Measurements from ENCODE around the gene SCMH1. TPM values are rescaled to one million over a fixed set of nuclear protein-coding genes. Genes with fewer than 3 reads are reported as not detected.

SCMH1 gene
- total RNA-seq, 1 experiment from 2014 or later = 19.4 TPM

DNA sequence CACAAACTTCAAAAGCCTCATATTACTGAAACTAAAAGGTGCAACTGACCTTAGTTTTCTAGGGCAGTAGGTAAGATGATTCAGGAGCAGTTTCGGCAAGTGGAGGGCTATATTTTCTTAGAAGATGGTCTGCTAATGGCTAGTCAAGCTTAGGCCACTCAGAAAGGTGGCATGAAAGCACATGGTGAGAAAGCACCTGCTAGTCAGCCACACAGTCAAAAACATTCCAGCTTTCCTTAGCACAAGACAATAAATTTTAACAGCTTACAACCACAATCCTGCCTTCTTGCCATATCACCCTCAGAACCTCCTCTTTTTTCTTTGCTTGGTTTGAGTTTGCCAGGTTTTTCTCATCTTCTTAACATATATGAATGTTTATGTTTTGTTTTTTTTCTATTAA is 139.5 kb downstream of the SCMH1 start:
- ChIA-PET POLR2A (no interaction called here), CTCF (interaction anchor here (0.7 kb wide), 1 partner anchor 410 kb away, joined by 3 read pairs; no protein-coding TSS in a partner anchor)
- DNase-seq (ENCODE audit: low spot score) (no peak), ATAC-seq (no peak)
- Mint-ChIP-seq H3K36me3 (no peaks in the 10 kb centered on the region), H3K4me1 (peaks cover 8% of the 10 kb centered on the region), H3K27ac (no peak overlapping the region), H3K9me3 (no peaks in the 10 kb centered on the region), H3K27me3 (ENCODE audit: low read depth) (no peaks in the 10 kb centered on the region), H3K4me3 (no peak overlapping the region)
- TF ChIP-seq NFATC4 (CRISPR knock-in tag; IDR thresholded peaks at IDR 0.05) (no peak), SOX15 (CRISPR knock-in tag; IDR thresholded peaks at IDR 0.05) (no peak), ETV6 (CRISPR knock-in tag; IDR thresholded peaks at IDR 0.05) (no peak), RORB (CRISPR knock-in tag; IDR thresholded peaks at IDR 0.05) (no peak), PRRX2 (CRISPR knock-in tag; IDR thresholded peaks at IDR 0.05) (no peak), ZBTB21 (CRISPR knock-in tag; IDR thresholded peaks at IDR 0.05; ENCODE audit: borderline replicate concordance) (no peak), ESRRA (CRISPR knock-in tag; IDR thresholded peaks at IDR 0.05; ENCODE audit: borderline replicate concordance) (no peak), GABPB1 (CRISPR knock-in tag; IDR thresholded peaks at IDR 0.05) (no peak), ZNF121 (CRISPR knock-in tag; IDR thresholded peaks at IDR 0.05) (no peak), ZNF138 (CRISPR knock-in tag; conservative IDR thresholded peaks at IDR 0.05) (no peak), SMAD4 (CRISPR knock-in tag; IDR thresholded peaks at IDR 0.05) (no peak)
- TF ChIP-seq, protein P1, sequence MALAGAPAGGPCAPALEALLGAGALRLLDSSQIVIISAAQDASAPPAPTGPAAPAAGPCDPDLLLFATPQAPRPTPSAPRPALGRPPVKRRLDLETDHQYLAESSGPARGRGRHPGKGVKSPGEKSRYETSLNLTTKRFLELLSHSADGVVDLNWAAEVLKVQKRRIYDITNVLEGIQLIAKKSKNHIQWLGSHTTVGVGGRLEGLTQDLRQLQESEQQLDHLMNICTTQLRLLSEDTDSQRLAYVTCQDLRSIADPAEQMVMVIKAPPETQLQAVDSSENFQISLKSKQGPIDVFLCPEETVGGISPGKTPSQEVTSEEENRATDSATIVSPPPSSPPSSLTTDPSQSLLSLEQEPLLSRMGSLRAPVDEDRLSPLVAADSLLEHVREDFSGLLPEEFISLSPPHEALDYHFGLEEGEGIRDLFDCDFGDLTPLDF (CRISPR knock-in tag; IDR thresholded peaks at IDR 0.05) = no peak
- TF ChIP-seq, protein P2, sequence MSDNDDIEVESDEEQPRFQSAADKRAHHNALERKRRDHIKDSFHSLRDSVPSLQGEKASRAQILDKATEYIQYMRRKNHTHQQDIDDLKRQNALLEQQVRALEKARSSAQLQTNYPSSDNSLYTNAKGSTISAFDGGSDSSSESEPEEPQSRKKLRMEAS (CRISPR knock-in tag; IDR thresholded peaks at IDR 0.05) = no peak
- TF ChIP-seq, protein P3, sequence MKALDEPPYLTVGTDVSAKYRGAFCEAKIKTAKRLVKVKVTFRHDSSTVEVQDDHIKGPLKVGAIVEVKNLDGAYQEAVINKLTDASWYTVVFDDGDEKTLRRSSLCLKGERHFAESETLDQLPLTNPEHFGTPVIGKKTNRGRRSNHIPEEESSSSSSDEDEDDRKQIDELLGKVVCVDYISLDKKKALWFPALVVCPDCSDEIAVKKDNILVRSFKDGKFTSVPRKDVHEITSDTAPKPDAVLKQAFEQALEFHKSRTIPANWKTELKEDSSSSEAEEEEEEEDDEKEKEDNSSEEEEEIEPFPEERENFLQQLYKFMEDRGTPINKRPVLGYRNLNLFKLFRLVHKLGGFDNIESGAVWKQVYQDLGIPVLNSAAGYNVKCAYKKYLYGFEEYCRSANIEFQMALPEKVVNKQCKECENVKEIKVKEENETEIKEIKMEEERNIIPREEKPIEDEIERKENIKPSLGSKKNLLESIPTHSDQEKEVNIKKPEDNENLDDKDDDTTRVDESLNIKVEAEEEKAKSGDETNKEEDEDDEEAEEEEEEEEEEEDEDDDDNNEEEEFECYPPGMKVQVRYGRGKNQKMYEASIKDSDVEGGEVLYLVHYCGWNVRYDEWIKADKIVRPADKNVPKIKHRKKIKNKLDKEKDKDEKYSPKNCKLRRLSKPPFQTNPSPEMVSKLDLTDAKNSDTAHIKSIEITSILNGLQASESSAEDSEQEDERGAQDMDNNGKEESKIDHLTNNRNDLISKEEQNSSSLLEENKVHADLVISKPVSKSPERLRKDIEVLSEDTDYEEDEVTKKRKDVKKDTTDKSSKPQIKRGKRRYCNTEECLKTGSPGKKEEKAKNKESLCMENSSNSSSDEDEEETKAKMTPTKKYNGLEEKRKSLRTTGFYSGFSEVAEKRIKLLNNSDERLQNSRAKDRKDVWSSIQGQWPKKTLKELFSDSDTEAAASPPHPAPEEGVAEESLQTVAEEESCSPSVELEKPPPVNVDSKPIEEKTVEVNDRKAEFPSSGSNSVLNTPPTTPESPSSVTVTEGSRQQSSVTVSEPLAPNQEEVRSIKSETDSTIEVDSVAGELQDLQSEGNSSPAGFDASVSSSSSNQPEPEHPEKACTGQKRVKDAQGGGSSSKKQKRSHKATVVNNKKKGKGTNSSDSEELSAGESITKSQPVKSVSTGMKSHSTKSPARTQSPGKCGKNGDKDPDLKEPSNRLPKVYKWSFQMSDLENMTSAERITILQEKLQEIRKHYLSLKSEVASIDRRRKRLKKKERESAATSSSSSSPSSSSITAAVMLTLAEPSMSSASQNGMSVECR (CRISPR knock-in tag; IDR thresholded peaks at IDR 0.05; ENCODE audit: borderline replicate concordance) = no peak
- TF ChIP-seq, protein P4, sequence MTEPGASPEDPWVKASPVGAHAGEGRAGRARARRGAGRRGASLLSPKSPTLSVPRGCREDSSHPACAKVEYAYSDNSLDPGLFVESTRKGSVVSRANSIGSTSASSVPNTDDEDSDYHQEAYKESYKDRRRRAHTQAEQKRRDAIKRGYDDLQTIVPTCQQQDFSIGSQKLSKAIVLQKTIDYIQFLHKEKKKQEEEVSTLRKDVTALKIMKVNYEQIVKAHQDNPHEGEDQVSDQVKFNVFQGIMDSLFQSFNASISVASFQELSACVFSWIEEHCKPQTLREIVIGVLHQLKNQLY (CRISPR knock-in tag; IDR thresholded peaks at IDR 0.05) = no peak
- TF ChIP-seq, protein P5, sequence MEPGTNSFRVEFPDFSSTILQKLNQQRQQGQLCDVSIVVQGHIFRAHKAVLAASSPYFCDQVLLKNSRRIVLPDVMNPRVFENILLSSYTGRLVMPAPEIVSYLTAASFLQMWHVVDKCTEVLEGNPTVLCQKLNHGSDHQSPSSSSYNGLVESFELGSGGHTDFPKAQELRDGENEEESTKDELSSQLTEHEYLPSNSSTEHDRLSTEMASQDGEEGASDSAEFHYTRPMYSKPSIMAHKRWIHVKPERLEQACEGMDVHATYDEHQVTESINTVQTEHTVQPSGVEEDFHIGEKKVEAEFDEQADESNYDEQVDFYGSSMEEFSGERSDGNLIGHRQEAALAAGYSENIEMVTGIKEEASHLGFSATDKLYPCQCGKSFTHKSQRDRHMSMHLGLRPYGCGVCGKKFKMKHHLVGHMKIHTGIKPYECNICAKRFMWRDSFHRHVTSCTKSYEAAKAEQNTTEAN (CRISPR knock-in tag; IDR thresholded peaks at IDR 0.05) = no peak
- TF ChIP-seq, protein P6, sequence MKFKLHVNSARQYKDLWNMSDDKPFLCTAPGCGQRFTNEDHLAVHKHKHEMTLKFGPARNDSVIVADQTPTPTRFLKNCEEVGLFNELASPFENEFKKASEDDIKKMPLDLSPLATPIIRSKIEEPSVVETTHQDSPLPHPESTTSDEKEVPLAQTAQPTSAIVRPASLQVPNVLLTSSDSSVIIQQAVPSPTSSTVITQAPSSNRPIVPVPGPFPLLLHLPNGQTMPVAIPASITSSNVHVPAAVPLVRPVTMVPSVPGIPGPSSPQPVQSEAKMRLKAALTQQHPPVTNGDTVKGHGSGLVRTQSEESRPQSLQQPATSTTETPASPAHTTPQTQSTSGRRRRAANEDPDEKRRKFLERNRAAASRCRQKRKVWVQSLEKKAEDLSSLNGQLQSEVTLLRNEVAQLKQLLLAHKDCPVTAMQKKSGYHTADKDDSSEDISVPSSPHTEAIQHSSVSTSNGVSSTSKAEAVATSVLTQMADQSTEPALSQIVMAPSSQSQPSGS (CRISPR knock-in tag; IDR thresholded peaks at IDR 0.05; ENCODE audit: borderline replicate concordance, low read depth) = no peak
